CD4-positive, alpha-beta T cell treated with Interleukin-17A for 4 hours (primary cell): Measurements from ENCODE around the gene PKMYT1.
A peak's percentile ranks its signal among the peaks of the same experiment; 100 is the strongest.

ENCODE experiments used
- DNase-seq: peaks from one replicate; pipeline ENCODE4 v3.0.0-alpha.2; 2020; ENCODE audit warnings: mixed read lengths

Gene PKMYT1

GRCh38 chr16:2980227-2981176, at the start of gene PKMYT1:
Gene PKMYT1, minus strand, starts transcription at chr16:2980446. Its CDS starts 789 bp downstream, at chr16:2979657.
- peak; percentile 96 for DNase-seq

DNA sequence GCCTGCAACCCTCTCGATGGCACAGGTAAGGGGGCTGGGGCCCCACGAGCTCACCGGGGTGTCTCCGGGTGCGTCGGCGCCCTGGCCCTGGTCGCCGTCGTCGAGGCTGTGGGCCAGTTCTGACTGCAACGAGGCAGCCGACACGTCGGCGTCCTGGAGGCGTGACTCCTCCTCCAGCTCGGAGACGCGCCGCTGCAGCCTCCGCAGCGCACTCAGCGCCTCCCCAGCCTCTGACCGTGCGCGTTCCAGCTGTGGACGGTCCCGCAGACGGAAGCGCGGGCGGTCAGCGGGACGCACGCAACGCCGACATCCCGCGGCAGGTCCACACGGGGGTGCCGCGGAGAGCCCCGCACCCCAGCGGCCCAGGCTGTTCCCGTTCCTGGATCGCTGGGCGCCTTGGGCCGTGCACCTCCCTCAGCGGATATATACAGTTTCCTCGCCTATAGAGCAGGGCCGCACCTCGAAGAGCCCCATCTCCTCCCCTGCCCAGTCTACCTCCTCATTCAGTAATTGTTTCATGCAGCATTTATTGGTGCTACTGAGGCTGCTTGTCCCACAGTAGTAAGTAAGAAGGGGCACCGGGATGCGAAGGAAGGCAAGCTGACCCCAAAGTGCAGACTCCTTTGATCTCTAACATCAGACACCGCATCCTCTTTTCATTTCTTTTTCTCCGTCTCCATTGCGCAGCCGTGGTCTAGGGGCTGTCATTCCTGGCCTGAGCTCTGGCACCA, 49.4 kb upstream of the PKMYT1 start:
- peak; percentile 56 for DNase-seq

GRCh38 chr16:3028716-3029319, 48.6 kb upstream of the PKMYT1 start:
- DNase-seq, result no peak

DNA sequence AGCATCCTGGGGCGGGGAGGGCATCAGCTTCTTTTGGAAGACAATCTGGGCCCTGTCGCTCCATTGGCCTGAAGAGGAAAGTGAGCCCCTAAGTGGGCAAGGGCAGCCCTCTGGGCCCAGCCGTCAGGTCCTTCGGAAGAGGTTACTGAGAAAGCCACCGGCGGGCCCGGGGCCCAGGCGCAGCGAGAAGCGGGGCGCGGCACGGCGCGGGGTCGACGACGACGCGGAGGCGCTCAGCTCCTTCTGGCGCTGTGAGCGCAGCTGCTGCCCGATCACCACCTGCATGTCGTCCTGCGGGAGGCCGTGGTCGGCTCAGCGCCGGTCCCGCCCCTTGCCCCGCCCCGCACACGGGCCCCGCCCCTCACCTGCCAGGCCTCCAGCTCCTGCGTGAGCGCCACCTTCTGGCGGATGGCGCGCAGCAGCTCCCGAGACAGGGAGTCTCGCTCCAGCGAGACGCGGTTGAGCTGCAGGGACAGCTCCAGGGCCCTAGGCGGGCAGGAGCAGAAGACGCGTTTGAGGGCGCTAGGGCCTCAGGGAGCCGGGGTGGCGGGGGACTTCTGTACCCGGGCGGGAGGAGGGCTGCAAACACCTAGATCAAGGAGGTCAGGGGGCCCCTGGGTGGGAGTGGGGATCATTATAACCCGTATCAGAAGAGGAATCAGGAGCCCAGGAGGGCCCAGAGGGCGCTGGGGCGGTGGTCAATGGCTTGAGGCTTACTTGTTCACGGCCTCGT, 47.9 kb upstream of the PKMYT1 start:
- peak; percentile 96 for DNase-seq

DNA sequence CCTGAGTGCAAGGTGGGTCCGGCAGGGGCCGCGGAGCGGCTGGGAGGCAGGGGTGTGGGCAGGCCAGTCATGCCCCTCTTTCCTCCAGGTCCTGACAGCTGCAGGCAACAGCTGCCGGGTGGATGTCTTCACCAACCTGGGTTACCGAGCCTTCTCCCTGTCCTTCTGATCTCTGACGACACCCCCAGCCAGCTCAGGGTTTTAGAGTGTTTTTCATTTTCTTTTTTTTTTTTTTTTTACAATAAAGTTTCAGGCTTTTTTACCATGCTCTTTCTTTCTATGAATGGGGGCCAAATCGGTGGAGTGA, 47.2 kb upstream of the PKMYT1 start:
- no peak for DNase-seq

DNA sequence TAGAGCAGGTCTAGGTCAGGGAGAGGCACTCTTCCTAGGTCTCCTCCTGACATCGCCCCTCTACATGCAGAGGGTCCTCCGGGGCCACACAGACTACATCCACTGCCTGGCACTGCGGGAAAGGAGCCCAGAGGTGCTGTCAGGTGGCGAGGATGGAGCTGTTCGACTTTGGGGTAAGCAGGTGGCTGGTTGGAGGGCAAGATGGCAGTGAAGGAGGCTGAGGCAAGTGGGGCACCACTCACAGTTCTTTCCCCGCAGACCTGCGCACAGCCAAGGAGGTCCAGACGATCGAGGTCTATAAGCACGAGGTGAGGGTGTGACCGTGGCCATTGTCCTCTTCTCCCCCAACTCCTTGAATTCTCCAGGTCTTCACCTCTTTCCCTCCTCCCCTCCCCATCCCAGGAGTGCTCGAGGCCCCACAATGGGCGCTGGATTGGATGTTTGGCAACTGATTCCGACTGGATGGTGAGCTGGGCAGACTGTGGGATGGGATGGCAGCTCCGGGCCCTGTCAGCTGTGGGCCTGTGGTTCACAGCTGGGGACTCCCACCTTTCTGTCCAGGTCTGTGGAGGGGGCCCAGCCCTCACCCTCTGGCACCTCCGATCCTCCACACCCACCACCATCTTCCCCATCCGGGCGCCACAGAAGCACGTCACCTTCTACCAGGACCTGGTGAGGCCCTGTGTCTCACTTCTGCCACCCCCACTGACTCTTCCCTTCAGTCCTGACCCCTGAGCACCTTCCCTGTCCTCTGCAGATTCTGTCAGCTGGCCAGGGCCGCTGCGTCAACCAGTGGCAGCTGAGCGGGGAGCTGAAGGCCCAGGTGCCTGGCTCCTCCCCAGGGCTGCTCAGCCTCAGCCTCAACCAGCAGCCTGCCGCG, 46.6 kb upstream of the PKMYT1 start:
- no peak for DNase-seq

GRCh38 chr16:3026003-3026378, 45.7 kb upstream of the PKMYT1 start:
- no peak for DNase-seq

DNA sequence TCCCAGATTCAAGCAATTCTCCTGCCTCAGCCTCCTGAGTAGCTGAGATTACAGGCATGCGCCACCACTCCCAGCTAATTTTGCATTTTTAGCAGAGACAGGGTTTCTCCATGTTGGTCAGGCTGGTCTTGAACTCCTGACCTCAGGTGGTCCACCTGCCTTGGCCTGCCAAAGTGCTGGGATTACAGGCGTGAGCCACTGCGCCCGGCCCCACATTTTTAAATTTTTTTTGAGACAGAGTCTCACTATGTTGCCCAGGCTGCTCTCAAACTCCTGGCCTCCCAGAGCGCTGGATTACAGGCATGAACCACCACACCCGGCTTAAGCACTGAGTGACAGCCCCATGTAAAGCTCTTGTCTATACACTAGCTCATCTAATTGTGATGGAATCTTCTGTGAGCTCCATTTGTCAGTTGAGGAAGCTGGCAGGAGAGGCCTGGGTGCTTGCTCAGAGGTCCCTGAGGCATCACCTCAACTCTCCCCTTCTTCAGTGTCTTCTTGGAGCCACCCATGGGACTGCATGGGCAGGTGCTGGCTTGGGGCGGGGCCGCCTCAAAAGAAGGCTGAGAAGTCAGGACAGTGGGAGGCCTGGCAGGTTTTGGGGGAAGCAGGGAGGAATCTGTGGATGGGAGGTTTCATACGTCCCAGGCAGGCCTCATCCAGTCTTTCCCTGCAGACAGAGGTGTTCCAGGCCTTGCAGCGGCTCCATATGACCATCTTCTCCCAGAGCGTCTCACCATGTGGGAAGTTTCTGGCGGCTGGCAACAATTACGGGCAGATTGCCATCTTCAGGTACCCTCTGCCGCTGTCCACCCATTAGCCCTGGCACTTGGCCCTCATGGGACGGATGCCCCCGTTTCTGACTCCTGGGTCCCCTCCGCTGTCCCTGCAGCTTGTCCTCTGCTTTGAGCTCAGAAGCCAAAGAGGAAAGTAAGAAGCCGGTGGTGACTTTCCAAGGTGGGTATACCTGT, 45.1 kb upstream of the PKMYT1 start:
- no peak for DNase-seq

GRCh38 chr16:3023669-3024478, 43.6 kb upstream of the PKMYT1 start, which contains the start of the genes HCFC1R1 and THOC6:
Gene HCFC1R1, minus strand, starts transcription at chr16:3023942. Its CDS starts 1 bp downstream, at chr16:3023941.
Gene THOC6, plus strand, starts transcription at chr16:3024035. Its CDS starts 292 bp downstream, at chr16:3024327.
- DNase-seq, result peak; percentile 98

GRCh38 chr16:3023415-3023668, 43.1 kb upstream of the PKMYT1 start:
- DNase-seq, result peak; percentile 47

GRCh38 chr16:3022684-3023414, 42.6 kb upstream of the PKMYT1 start:
- peak; percentile 42 for DNase-seq

- DNase-seq, result peak; percentile 92
Observed at GRCh38 chr16:3022208-3022683, 42.0 kb upstream of the PKMYT1 start.

GRCh38 chr16:3021449-3022207, 41.4 kb upstream of the PKMYT1 start:
- peak; percentile 92 for DNase-seq

DNA sequence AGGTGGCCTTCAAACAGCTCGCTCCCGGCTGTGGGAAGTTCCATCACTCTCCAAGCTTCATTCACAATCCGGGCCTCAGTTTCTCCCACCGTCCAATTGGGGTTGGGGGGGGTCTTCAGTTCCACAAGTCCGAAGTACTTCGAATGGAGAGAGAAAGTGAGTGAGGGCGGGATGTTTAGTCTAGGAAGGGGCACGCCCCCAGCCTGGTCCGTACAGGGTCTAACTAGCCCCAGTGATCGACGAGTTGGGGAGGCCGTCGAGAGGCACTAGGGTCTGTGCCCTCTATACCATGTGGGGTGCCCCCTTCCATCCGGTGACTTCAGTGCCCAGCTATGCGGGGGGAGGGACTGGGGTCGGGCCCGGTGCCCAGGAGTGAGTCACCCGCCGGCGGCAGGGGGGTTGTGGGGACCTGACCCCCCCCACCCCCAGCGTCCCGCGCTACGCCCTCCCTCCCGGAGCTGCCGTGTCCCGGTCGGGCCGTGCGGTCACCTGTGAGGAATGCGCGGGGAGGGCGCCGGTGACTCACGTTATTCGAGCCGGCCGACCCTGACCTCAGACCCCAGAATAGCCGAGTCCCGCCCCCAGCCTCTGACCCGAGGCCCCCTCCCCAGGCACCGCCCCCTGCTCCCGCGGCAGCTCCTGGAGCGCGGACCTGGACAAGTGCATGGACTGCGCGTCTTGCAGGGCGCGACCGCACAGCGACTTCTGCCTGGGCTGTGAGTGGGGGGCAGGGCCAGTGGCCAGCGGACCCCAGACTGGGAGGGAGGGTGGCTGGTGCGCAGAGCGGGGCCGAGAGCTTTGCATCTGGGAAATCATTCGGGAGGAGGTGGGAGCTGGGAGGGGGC, 40.6 kb upstream of the PKMYT1 start:
- peak; percentile 88 for DNase-seq

DNA sequence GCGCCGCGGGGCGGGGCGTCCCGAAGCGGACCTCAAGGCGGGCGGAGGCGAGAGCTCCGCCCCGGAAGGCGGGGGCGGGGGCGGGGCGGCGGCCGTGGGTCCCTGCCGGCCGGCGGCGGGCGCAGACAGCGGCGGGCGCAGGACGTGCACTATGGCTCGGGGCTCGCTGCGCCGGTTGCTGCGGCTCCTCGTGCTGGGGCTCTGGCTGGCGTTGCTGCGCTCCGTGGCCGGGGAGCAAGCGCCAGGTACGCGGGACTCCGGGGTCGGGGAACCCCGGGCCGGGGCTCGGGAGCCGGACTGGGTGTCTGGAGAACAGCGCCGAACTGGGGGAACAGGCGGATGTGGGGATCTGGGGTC, 40.0 kb upstream of the PKMYT1 start, which contains the start of gene TNFRSF12A:
Gene TNFRSF12A (plus strand): TSS at position 122 of the 357 bp plus-strand sequence. CDS start 30 bp downstream, at position 152.
- DNase-seq, result peak; percentile 84

GRCh38 chr16:3019594-3020246, 39.5 kb upstream of the PKMYT1 start:
- no peak for DNase-seq
